Peyer's patch (tissue), 4 donors: ENCODE results near the gene TFAP2B.

ENCODE experiments used
- POLR2A ChIP-seq, 2 donors: fragments of 450-650 bp; IDR thresholded peaks; one replicate each; pipeline ENCODE4 v1.5.1; 2017; ENCODE audit warnings: antibody characterized with exemption in 2 of 2, mild to moderate bottlenecking in 2 of 2, moderate library complexity in 2 of 2
- TF ChIP-seq, protein P1 (sequence below), 6 experiments: fragments of 450-650 bp in 4 of 6; fragments of 200-600 bp in 2 of 6; sonication (generic) in 1 of 6; IDR thresholded peaks; one replicate each; pipeline ENCODE4 v1.5.1; 2017 to 2019; ENCODE audit warnings: antibody characterized with exemption in 6 of 6, mild to moderate bottlenecking in 3 of 6, moderate library complexity in 1 of 6

DNA sequence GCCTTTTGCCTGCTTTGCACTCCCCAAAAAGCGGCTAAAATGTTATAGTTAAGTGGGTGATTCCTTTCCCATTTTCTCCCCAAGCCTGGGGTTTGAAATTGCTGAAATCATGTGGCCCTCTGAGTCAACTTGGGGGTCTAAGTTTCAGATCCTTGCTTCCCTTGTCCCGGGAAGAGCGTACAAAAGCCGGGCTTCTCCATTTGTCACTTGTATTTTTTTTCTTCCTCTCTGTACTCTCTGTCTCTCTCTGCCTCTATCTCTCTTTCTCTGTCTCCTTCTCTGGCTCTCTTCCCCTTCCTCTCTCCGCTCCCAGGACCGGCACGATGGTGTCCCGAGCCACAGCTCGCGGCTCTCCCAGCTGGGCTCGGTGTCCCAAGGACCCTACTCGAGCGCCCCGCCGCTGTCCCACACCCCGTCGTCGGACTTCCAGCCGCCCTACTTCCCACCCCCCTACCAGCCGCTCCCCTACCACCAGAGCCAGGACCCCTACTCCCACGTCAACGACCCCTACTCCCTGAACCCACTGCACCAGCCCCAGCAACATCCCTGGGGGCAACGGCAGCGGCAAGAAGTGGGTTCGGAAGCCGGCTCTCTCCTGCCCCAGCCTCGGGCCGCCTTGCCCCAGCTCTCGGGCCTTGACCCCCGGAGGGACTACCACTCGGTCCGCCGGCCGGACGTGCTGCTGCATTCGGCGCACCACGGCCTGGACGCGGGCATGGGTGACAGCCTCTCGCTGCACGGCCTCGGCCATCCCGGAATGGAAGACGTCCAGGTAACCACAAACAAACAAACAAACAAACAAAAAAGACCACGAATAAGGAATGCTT, 4.6 kb downstream of the TFAP2B start:
- TF ChIP-seq, protein P1, sequence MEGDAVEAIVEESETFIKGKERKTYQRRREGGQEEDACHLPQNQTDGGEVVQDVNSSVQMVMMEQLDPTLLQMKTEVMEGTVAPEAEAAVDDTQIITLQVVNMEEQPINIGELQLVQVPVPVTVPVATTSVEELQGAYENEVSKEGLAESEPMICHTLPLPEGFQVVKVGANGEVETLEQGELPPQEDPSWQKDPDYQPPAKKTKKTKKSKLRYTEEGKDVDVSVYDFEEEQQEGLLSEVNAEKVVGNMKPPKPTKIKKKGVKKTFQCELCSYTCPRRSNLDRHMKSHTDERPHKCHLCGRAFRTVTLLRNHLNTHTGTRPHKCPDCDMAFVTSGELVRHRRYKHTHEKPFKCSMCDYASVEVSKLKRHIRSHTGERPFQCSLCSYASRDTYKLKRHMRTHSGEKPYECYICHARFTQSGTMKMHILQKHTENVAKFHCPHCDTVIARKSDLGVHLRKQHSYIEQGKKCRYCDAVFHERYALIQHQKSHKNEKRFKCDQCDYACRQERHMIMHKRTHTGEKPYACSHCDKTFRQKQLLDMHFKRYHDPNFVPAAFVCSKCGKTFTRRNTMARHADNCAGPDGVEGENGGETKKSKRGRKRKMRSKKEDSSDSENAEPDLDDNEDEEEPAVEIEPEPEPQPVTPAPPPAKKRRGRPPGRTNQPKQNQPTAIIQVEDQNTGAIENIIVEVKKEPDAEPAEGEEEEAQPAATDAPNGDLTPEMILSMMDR (IDR thresholded peaks at IDR 0.05) = no peak
- no peak for TF ChIP-seq POLR2A (IDR thresholded peaks at IDR 0.05)
